HCT116 (cell line): ENCODE results near the gene PFKM. TPM values are rescaled to one million over a fixed set of nuclear protein-coding genes. Genes with fewer than 3 reads are reported as not detected.

Source experiments
- ATAC-seq: fragments of 200-7000 bp; cut with Tn5 transposase; 2 replicates; pipeline ENCODE4 v1.9.1; 2020; ENCODE audit warnings: mild to moderate bottlenecking, moderate library complexity
- BruUV-seq: library from RNA; stranded (reverse); fragments of 400-500 nt; replicated peaks from 2 replicates; lab custom pipeline; 2021; lab: Mats Ljungman, UMichigan
- CTCF ChIA-PET: fragments of 300-600 bp; sonication (Branson Sonifier 250); formaldehyde crosslinking; loops from one replicate; lab custom pipeline; 2021; ENCODE audit warnings: antibody characterized with exemption; lab: Charles Lee
- POLR2A ChIA-PET: fragments of 300-600, 350-600 bp; sonication (Branson Sonifier 250); formaldehyde crosslinking; loops from one replicate; lab custom pipeline; 2021; ENCODE audit warnings: antibody characterized with exemption; lab: Charles Lee
- RAD21 ChIA-PET, 2 experiments: fragments of 300-600 bp; sonication (Branson Sonifier 250); formaldehyde crosslinking; loops; one replicate each; lab custom pipeline; 2023; ENCODE audit warnings: low total read pairs in 2 of 2; ENCODE audit not compliant: uncharacterized antibody in 2 of 2, unreplicated experiment in 2 of 2, low non-redundant PET in 1 of 2; lab: Charles Lee
- DNase-seq: peaks from one replicate; pipeline ENCODE4 v3.0.0-alpha.2; 2010; ENCODE audit warnings: low read depth, low spot score
- H2AFZ ChIP-seq: fragments of 200-600 bp; shearing (Covaris generic), sonication (generic); 2 replicates; pipeline ENCODE4 v1.6.1; 2017; ENCODE audit warnings: low read depth, mixed run types, mixed read lengths, antibody characterized with exemption, low read length; ENCODE audit not compliant: poor library complexity, severe bottlenecking
- H3K27ac ChIP-seq: 2 replicates; pipeline ENCODE4 v1.5.1; 2012; ENCODE audit warnings: low read depth, low read length
- H3K27me3 ChIP-seq: fragments of 200-600 bp; sonication (generic); 2 replicates; pipeline ENCODE4 v1.6.1; 2016; ENCODE audit warnings: mixed run types, low read length, mixed read lengths; ENCODE audit not compliant: insufficient read depth
- H3K36me3 ChIP-seq, 2 experiments: fragments of 200-500 bp in 1 of 2; fragments of 200-600 bp in 1 of 2; sonication (Bioruptor generic) in 1 of 2; sonication (generic) in 1 of 2; 2 replicates each; pipeline versions ENCODE4 v1.5.1 to v1.6.1; 2014 to 2016; ENCODE audit warnings: low read length in 2 of 2, inconsistent platforms in 1 of 2, mixed read lengths in 1 of 2, mixed run types in 1 of 2; ENCODE audit not compliant: insufficient read depth in 2 of 2, control insufficient read depth in 1 of 2
- H3K4me1 ChIP-seq, 2 experiments: fragments of 200-600 bp in 1 of 2; sonication (generic) in 1 of 2; 2 replicates each; pipeline versions ENCODE4 v1.5.1 to v1.6.1; 2012 to 2017; ENCODE audit warnings: low read length in 2 of 2, inconsistent platforms in 1 of 2, mild to moderate bottlenecking in 1 of 2, mixed read lengths in 1 of 2, mixed run types in 1 of 2, moderate library complexity in 1 of 2; ENCODE audit not compliant: insufficient read depth in 2 of 2, control insufficient read depth in 1 of 2
- H3K4me2 ChIP-seq: fragments of 200-600 bp; sonication (generic); 2 replicates; pipeline ENCODE4 v1.6.1; 2017; ENCODE audit warnings: mixed run types, low read length, mixed read lengths
- H3K4me3 ChIP-seq, 2 experiments: fragments of 200-600 bp in 1 of 2; sonication (generic) in 1 of 2; replicated peaks in 1 of 2; 2 replicates each; pipeline ENCODE4 v1.5.1; 2011 to 2016; ENCODE audit warnings: low read length in 2 of 2, control low read depth in 1 of 2, low read depth in 1 of 2, mild to moderate bottlenecking in 1 of 2, mixed read lengths in 1 of 2, mixed run types in 1 of 2
- H3K79me2 ChIP-seq: fragments of 200-600 bp; sonication (generic); 2 replicates; pipeline ENCODE4 v1.6.1; 2017; ENCODE audit warnings: mild to moderate bottlenecking, mixed run types, low read length, moderate library complexity, mixed read lengths; ENCODE audit not compliant: insufficient read depth
- H3K9ac ChIP-seq: fragments of 200-600 bp; sonication (generic); 2 replicates; pipeline ENCODE4 v1.6.1; 2016; ENCODE audit warnings: low read length, mixed read lengths
- H3K9me2 ChIP-seq: fragments of 200-600 bp; sonication (generic), shearing (Covaris generic); 2 replicates; pipeline ENCODE4 v1.6.1; 2017; ENCODE audit warnings: mixed run types, mild to moderate bottlenecking, moderate library complexity; ENCODE audit not compliant: insufficient read depth
- H3K9me3 ChIP-seq, 2 experiments: fragments of 200-500 bp in 1 of 2; fragments of 200-600 bp in 1 of 2; sonication (Bioruptor generic) in 1 of 2; sonication (generic) in 1 of 2; 2 replicates each; pipeline ENCODE4 v1.6.1; 2014 to 2017; ENCODE audit warnings: low read length in 2 of 2, mixed read lengths in 2 of 2, inconsistent platforms in 1 of 2, low read depth in 1 of 2, mild to moderate bottlenecking in 1 of 2, mixed run types in 1 of 2, moderate library complexity in 1 of 2; ENCODE audit not compliant: control insufficient read depth in 1 of 2, insufficient read depth in 1 of 2
- H4K20me1 ChIP-seq: fragments of 200-600 bp; sonication (generic), shearing (Covaris generic); 2 replicates; pipeline ENCODE4 v1.6.1; 2017; ENCODE audit warnings: mixed run types, mild to moderate bottlenecking, moderate library complexity; ENCODE audit not compliant: insufficient read depth
- ATF3 ChIP-seq: IDR thresholded peaks from 2 replicates; pipeline ENCODE4 v1.6.1; 2012
- EGR1 ChIP-seq: IDR thresholded peaks from 2 replicates; pipeline ENCODE4 v1.6.1; 2012; ENCODE audit warnings: low read depth
- JUND ChIP-seq: IDR thresholded peaks from 2 replicates; pipeline ENCODE4 v1.6.1; 2012
- POLR2A ChIP-seq: IDR thresholded peaks from 2 replicates; pipeline ENCODE4 v1.7.0; 2011; ENCODE audit warnings: borderline replicate concordance; ENCODE audit not compliant: insufficient read depth, insufficient read length; ENCODE audit errors: extremely low read depth
- RAD21 ChIP-seq: IDR thresholded peaks from 2 replicates; pipeline ENCODE4 v1.6.1; 2012; ENCODE audit warnings: low read depth, mild to moderate bottlenecking
- TCF7L2 ChIP-seq: IDR thresholded peaks from 2 replicates; pipeline ENCODE4 v1.7.0; 2011; ENCODE audit warnings: borderline replicate concordance, inconsistent platforms; ENCODE audit not compliant: insufficient read depth, insufficient read length; ENCODE audit errors: extremely low read depth
- YY1 ChIP-seq: IDR thresholded peaks from 2 replicates; pipeline ENCODE4 v1.6.1; 2011; ENCODE audit warnings: low read length, low read depth, moderate library complexity, mild to moderate bottlenecking; ENCODE audit not compliant: insufficient replicate concordance; ENCODE audit errors: extremely low read depth
- intact Hi-C: fragments of 100-400 bp; cut with micrococcal nuclease; formaldehyde crosslinking; loops from 2 replicates; pipeline ENCODE4 v1.10.0; 2022
- microRNA-seq: library from miRNA; unstranded; fragments of <30 nt; microRNA quantifications from one replicate; pipeline ENCODE4, GENCODE V29; 2016; ENCODE audit warnings: borderline number of aligned reads
- total RNA-seq: library from RNA; stranded (reverse); gene quantifications from one replicate; pipeline ENCODE4 v1.2.1, GENCODE V29; 2021; ENCODE audit not compliant: unreplicated experiment

PFKM gene
- total RNA-seq, 1 experiment from 2014 or later = 144 TPM

GRCh38 chr12:48194799-48195201 is 75.6 kb downstream of the PFKM start:
- H3K4me1 ChIP-seq = peaks cover 10 to 20% of the 10 kb centered on the region in 2 experiments; a peak in 3 of 4 replicates
- H3K9me3 ChIP-seq = no peaks in the 10 kb centered on the region
- intact Hi-C loops = loop anchor here (5.0 to 10.0 kb wide), 2 partner anchors 158 to 260 kb away; partner anchors contain the start of gene ZNF641
- no peak for TF ChIP-seq RAD21
- TF ChIP-seq POLR2A = no peak
- TF ChIP-seq JUND = no peak
- TF ChIP-seq ATF3 = no peak
- no peak for TF ChIP-seq TCF7L2
- TF ChIP-seq YY1 = no peak
- TF ChIP-seq EGR1 = no peak
- no peak overlapping the region for H3K9ac ChIP-seq
- no peak for ATAC-seq
- POLR2A ChIA-PET = no interaction called here
- no peaks in the 10 kb centered on the region for H3K79me2 ChIP-seq
- RAD21 ChIA-PET = no interaction called here
- no peak overlapping the region for H3K27ac ChIP-seq
- no peaks in the 10 kb centered on the region for H4K20me1 ChIP-seq
- BruUV-seq = no TSS peak
- CTCF ChIA-PET = no interaction called here
- H3K4me2 ChIP-seq = no peak overlapping the region
- H3K36me3 ChIP-seq = no peaks in the 10 kb centered on the region
- no peaks in the 10 kb centered on the region for H3K27me3 ChIP-seq
- DNase-seq = no peak
- no peak overlapping the region for H2AFZ ChIP-seq
- H3K4me3 ChIP-seq = no peak overlapping the region
- H3K9me2 ChIP-seq = no peaks in the 10 kb centered on the region

Small RNAs within 50 kb of the gene (microRNA-seq; reads per million reads assigned to microRNA genes)
- 4.8 reads per million, percentile 9 among the genes with 10 or more reads in this experiment for gene MIR6505

Other genes with a start within 250 kb of the PFKM start
- 9.5 TPM for gene VDR, start 214.4 kb upstream of the PFKM start, total RNA-seq
- gene TMEM106C, start 155.8 kb upstream of the PFKM start, total RNA-seq = 94.7 TPM
- gene COL2A1, start 114.9 kb upstream of the PFKM start, total RNA-seq = 0.22 TPM
- gene SENP1, start 13.3 kb upstream of the PFKM start, total RNA-seq = 17.7 TPM
- 14.0 TPM for gene ASB8, start 38.2 kb downstream of the PFKM start, total RNA-seq
- gene CCDC184, start 64.3 kb downstream of the PFKM start, total RNA-seq = 0.34 TPM
- not detected for gene OR10AD1, start 83.9 kb downstream of the PFKM start, total RNA-seq
- 12.1 TPM for gene ZNF641, start 231.6 kb downstream of the PFKM start, total RNA-seq